Prostate gland (tissue), 2 donors: ENCODE measurements around the gene ABCC4.

Experiments used
- POLR2A ChIP-seq: fragments of 450-650 bp; IDR thresholded peaks from one replicate; pipeline ENCODE4 v1.6.1; 2016; ENCODE audit warnings: antibody characterized with exemption, mild to moderate bottlenecking
- POLR2AphosphoS5 ChIP-seq: sonication (generic); formaldehyde crosslinking; IDR thresholded peaks from one replicate; pipeline ENCODE4 v1.6.1; 2017; ENCODE audit warnings: antibody characterized with exemption
- TF ChIP-seq, protein P1 (sequence below), 4 experiments: fragments of 200-600 bp in 2 of 4; fragments of 450-650 bp in 2 of 4; sonication (generic) in 2 of 4; IDR thresholded peaks; 1 replicate in 3 of 4; 2 replicates in 1 of 4; pipeline ENCODE4 v1.5.1; 2016 to 2019; ENCODE audit warnings: antibody characterized with exemption in 4 of 4, mild to moderate bottlenecking in 2 of 4, moderate library complexity in 2 of 4

- TF ChIP-seq, protein P1, sequence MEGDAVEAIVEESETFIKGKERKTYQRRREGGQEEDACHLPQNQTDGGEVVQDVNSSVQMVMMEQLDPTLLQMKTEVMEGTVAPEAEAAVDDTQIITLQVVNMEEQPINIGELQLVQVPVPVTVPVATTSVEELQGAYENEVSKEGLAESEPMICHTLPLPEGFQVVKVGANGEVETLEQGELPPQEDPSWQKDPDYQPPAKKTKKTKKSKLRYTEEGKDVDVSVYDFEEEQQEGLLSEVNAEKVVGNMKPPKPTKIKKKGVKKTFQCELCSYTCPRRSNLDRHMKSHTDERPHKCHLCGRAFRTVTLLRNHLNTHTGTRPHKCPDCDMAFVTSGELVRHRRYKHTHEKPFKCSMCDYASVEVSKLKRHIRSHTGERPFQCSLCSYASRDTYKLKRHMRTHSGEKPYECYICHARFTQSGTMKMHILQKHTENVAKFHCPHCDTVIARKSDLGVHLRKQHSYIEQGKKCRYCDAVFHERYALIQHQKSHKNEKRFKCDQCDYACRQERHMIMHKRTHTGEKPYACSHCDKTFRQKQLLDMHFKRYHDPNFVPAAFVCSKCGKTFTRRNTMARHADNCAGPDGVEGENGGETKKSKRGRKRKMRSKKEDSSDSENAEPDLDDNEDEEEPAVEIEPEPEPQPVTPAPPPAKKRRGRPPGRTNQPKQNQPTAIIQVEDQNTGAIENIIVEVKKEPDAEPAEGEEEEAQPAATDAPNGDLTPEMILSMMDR (IDR thresholded peaks at IDR 0.05) = no peak
- TF ChIP-seq POLR2AphosphoS5 (no peak), POLR2A (no peak)
Observed at GRCh38 chr13:95025116-95025515, 276.1 kb downstream of the ABCC4 start.
